ENCODE results near the gene DCAF7. TPM values are rescaled to one million over a fixed set of nuclear protein-coding genes. Genes with fewer than 3 reads are reported as not detected.

Gene DCAF7
- total and polyA plus RNA-seq, 8 donors = 7.1 to 39.2 (median 22.6) TPM

- no peak for FAIRE-seq
- no peak overlapping the region for H3K4me3 ChIP-seq
- no peak overlapping the region for H3K27ac ChIP-seq
- DNase-seq = no peak
- no peak for TF ChIP-seq CTCF (IDR thresholded peaks at IDR 0.05)
- intact Hi-C loops (cut with DNase I) = no loop called here
- H3K9me3 ChIP-seq = no peaks in the 10 kb centered on the region
- no peak for ATAC-seq
- H3K4me1 ChIP-seq = peaks cover 0 to 3% (median 0%) of the 10 kb centered on the region in 3 donors
- H3K36me3 ChIP-seq = no peaks in the 10 kb centered on the region
- WGBS, 2 donors = 83 to 91% methylated on average over 9 of the region's 9 CpGs
- H3K27me3 ChIP-seq = no peaks in the 10 kb centered on the region
Observed at GRCh38 chr17:63505341-63505740, 44.9 kb upstream of the DCAF7 start.

GRCh38 chr17:63506627-63507026 is 43.6 kb upstream of the DCAF7 start:
- no peaks in the 10 kb centered on the region for H3K36me3 ChIP-seq
- intact Hi-C loops (cut with DNase I) = no loop called here
- peaks cover 0 to 3% (median 0%) of the 10 kb centered on the region in 3 donors for H3K4me1 ChIP-seq
- DNase-seq (peak in 1 of 6 donors; percentile 14), ATAC-seq (no peak), FAIRE-seq (no peak)
- H3K27me3 ChIP-seq = no peaks in the 10 kb centered on the region
- 87 to 98% methylated on average over 3 of the region's 3 CpGs for WGBS, 2 donors
- no peak for TF ChIP-seq CTCF (IDR thresholded peaks at IDR 0.05)
- no peaks in the 10 kb centered on the region for H3K9me3 ChIP-seq
- no peak overlapping the region for H3K27ac ChIP-seq
- no peak overlapping the region for H3K4me3 ChIP-seq

- intact Hi-C loops (cut with DNase I) = no loop called here
- FAIRE-seq = no peak
Observed at GRCh38 chr17:63511331-63511730, 38.9 kb upstream of the DCAF7 start.

GRCh38 chr17:63512388-63512787 is 37.9 kb upstream of the DCAF7 start:
- DNase-seq (no peak), ATAC-seq (no peak), FAIRE-seq (no peak)
- 87 to 91% methylated on average over 3 of the region's 3 CpGs for WGBS, 2 donors
- TF ChIP-seq CTCF (IDR thresholded peaks at IDR 0.05) = no peak
- intact Hi-C loops (cut with DNase I) = no loop called here
- H3K4me3 ChIP-seq = no peak overlapping the region
- H3K27me3 ChIP-seq = no peaks in the 10 kb centered on the region
- no peaks in the 10 kb centered on the region for H3K36me3 ChIP-seq
- H3K4me1 ChIP-seq = no peaks in the 10 kb centered on the region
- no peak overlapping the region for H3K27ac ChIP-seq
- H3K9me3 ChIP-seq = no peaks in the 10 kb centered on the region

More at GRCh38 chr17:63511331-63511730, 38.9 kb upstream of the DCAF7 start:
- Histone ChIP-seq H3K4me3 (no peak overlapping the region), H3K27ac (no peak overlapping the region), H3K9me3 (no peaks in the 10 kb centered on the region), H3K4me1 (no peaks in the 10 kb centered on the region), H3K27me3 (no peaks in the 10 kb centered on the region), H3K36me3 (no peaks in the 10 kb centered on the region)
- ATAC-seq (no peak), DNase-seq (no peak)
- no peak for TF ChIP-seq CTCF (IDR thresholded peaks at IDR 0.05)
- 88 to 94% methylated on average over 8 of the region's 8 CpGs for WGBS, 2 donors

GRCh38 chr17:63512896-63513644 is 37.2 kb upstream of the DCAF7 start:
- no peaks in the 10 kb centered on the region for H3K9me3 ChIP-seq
- TF ChIP-seq CTCF (IDR thresholded peaks at IDR 0.05) = no peak
- intact Hi-C loops (cut with DNase I) = no loop called here
- WGBS, 2 donors = 62 to 70% methylated on average over 7 of the region's 7 CpGs
- no peaks in the 10 kb centered on the region for H3K4me1 ChIP-seq
- no peak for FAIRE-seq
- H3K27ac ChIP-seq = no peak overlapping the region
- no peaks in the 10 kb centered on the region for H3K36me3 ChIP-seq
- no peak for ATAC-seq
- peak in 1 of 6 donors; percentile 13 for DNase-seq
- no peak overlapping the region for H3K4me3 ChIP-seq
- no peaks in the 10 kb centered on the region for H3K27me3 ChIP-seq

Data from pancreas (tissue), 10 donors.